ENCODE data around the gene MUSTN1.

MUSTN1 gene

DNA sequence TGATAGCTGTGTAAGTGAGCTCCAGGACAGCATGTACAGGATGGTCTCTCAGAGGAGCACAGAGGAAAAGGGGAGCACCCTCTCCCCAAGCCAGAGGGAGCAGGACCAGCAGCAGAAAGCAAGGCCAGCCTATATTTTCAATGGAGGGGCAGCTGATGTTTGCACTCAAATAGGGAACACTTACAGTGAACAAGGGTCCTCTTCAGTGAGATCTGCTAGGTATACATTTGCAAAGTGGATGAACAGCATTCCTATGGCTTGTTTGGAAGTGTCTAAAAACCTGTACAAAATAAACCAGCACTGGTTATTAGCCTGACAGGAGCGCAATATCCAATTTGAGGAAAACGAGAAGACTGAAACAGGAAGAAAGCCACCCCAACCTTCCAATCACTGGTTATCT, 17.6 kb upstream of the MUSTN1 start:
- DNase-seq (ENCODE audit: low read depth, low spot score): no peak

DNA sequence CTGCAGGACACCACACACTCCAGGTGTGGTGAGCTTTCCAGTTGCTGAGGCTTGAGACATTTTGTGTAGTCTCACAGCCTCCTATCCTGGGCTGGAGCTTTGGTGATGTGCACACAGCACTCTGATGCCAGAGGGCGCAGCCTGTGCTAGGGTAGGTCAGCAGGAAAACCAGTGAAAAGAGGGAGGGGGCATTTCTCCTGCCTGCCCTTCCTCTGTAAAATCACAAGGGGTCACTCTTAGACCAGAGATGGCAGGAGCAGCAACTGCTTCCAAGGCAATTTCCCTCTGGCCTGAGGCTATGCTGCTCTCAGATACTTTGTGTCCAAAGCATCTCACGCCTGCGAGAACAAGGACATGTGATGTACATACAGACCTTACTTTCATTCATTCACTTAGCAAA, 16.5 kb upstream of the MUSTN1 start:
- DNase-seq (ENCODE audit: low read depth, low spot score): peak; percentile 64

DNA sequence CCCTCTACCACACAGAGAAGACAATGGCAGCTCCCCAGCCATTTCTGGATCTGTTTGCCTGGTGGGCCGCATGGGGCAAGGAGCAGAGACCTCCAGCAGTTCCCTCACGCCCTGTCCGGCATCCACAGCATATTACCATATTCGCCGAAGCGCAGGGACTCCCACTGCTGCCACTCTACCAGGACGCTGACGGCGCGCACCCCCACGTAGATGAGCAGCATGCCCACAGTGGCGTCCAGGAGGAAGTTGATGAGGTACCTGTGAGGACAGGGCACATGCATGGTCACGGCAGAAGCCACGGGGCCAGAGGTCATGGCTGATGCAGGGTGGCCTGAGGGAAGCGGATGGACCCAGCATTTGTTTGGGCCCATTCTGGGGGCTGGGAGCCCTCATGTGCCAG, 14.8 kb upstream of the MUSTN1 start:
- no peak for DNase-seq (ENCODE audit: low read depth, low spot score)

DNA sequence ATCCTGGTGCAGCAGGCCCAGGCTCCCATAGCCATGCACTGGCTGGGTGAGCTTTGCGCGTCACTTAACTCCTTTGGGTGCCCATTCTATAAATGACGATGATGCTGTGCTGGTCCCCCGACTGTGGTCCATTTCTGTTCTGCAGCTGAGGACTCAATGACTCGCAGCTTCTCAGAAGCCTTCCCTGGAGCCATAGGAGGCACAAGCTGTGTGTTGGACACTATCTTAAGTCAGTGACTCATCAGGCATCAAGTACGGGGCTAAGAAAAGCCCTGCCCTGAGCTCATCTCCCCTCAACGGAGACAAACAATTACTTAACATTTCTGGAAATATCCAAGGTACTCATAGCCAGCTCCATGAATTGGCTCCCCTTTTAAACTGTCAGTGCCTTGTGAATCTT, 13.8 kb upstream of the MUSTN1 start:
- no peak for DNase-seq (ENCODE audit: low read depth, low spot score)

DNA sequence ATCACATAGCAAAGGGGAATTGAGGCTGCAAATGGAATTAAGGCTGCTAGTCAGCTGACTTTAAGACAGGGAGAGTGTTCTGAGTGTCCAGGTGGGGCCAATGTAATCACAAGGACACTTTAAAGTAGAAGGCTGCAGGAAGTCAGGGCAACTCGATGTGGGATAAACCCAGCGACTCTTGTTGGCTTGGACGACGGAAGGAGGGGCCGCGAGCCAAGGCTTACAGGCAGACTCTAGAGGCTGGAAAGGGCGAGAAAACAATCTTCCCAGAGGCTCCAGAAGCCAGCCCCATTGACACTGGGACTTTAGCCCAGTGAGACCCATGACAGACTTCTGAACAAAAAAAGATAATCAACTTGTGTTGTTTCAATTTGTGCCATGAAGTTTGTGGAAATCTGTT, 12.9 kb upstream of the MUSTN1 start:
- DNase-seq (ENCODE audit: low read depth, low spot score): no peak

DNA sequence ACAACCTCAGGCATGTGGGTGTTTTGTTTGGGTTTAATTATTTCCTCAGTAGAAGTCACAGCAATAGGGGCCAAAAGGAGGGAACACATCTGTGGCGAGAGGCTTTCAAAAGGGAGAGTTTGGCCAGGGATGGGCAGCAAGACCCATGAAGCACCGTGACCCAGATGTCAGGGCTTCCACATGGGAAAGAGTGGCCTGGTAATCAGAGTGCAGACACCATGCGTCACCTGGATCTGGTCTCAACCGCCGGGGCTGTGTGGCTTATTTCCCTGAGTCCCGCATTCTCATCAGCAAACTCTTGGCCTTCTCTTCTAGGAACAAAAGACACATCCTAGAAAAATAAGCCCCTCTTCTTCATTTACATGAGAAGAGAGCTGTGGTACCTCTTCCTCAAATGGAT, 12.4 kb upstream of the MUSTN1 start:
- no peak for DNase-seq (ENCODE audit: low read depth, low spot score)

DNA sequence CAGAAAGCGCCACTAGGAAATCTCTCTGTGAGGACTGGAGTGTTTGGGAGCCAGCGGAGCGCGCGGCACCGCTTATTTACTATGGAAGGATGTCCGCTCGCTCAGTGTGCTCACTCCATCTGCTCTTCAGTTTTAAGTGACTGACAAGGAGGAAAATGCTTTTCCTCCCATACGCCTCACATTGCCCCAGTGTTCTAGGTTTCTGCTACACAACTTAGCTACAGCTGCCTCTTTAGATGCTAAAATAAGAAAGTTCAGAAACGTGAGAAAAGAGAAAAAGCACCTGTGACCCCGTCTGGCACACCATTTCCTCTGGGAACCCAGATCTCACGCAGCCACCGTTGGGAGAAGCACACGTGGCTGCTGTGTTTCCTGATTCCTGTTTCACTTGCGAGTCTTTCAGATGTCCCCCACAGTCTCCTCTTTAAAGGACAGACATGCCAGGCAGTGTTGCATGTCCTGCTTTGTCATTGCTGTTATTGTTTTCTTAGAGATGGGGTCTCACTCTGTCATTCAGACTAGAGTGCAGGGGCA, 11.7 kb upstream of the MUSTN1 start:
- DNase-seq (ENCODE audit: low read depth, low spot score): no peak

DNA sequence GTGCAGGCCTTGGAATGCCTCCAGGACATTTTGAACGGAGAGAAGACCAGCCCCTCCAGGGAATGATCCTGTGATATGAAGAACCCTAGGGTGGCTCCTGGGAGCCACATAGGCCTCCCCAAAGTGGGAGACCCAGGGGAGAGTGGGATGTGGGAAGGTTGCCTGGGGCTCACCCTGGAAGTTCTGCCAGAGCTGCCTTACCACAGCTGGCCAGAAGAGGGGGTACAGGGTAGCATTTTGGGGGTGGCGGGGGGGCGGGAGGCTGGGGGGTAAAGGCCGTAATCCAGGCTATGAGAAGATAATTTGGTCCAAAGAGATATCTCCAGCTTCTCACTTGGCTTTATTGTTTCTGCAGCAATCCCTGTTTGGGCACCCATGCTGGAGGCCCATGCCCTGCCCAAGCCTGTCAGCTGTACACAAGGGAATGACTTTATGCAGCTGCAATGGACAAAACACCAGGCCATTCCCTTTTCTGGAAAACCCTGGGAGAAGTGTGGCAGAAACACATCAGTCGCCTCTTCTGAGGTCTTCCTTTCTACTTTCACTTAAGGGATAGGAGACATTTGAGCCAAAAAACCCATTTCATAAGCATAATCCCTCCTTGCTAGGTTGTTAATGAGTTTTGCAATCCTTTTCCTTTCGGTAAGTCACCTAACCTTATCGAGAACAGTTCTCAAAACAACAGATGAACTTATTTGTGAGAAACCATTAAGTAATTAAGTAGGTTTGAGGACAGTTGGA, 11.0 kb upstream of the MUSTN1 start:
- DNase-seq (ENCODE audit: low read depth, low spot score): no peak

DNA sequence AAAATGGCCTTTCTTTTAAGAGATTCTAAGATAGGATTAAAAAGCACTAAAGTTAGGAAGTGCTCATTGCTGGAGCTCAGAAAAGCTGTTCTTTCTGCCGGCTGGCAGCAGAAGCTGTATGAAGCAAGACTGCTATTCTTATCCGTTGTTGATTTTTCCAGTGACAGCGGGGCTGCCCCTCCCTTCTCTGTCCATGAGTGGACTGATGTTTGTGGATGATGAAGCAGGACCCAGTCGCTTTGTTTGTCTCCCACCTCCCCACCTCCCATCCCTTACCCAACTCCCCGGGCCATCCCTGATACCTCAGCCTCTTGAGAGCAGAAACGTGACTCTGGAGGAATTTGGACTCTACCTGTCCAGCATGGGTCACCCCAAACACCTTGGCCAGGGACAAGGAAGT, 10.3 kb upstream of the MUSTN1 start:
- no peak for DNase-seq (ENCODE audit: low read depth, low spot score)

DNA sequence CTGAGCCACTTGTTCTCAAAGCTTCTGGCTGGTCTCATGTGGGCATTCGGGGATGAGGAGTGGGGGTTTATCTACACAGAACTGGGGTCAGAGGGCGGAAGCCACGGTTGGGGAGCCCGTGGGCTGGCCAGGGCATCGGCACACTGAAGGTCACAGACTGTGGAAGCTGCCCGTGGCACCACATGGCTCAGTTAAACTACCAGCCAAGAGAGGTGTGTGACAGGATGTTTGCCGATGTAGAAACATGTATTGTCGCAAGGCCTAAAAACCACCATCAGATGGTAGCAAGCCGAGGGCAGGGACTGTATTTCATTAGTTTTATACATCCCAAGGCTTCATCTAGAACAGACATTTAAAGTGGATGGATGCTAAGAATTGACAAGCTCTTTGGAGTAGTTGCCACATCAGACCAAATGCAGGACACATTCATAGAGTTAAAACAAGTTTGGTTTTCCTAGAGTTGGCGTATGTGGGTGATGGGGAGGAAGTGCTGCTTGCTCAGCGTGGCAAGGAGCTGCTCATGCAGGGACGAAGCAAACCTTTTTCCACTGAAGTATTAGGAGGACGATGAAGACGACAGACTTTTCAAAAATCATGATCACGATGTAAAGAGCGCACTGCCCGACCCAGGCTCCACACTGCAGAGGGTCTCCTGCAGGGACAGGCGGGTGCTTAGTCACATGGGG, 9.6 kb upstream of the MUSTN1 start:
- no peak for DNase-seq (ENCODE audit: low read depth, low spot score)

DNA sequence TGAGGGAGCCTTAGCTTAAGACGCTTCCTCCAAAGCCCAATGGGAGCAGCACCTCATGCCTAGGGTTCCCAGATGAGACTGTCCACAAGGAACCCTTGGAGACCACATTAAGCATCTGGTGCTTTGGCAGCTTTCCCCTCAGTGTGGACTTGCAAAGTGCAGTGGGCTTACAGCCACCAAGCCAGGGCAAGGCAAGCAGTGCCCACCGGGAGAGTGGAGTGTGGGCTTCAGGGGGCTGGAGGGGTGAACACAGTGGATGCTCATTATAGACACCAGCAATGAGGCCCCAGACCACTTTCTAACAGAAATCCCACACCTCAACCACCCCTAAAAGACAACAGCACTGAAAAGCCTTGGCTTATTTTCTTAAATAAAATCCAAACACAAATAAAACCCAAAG, 9.1 kb upstream of the MUSTN1 start:
- no peak for DNase-seq (ENCODE audit: low read depth, low spot score)

DNA sequence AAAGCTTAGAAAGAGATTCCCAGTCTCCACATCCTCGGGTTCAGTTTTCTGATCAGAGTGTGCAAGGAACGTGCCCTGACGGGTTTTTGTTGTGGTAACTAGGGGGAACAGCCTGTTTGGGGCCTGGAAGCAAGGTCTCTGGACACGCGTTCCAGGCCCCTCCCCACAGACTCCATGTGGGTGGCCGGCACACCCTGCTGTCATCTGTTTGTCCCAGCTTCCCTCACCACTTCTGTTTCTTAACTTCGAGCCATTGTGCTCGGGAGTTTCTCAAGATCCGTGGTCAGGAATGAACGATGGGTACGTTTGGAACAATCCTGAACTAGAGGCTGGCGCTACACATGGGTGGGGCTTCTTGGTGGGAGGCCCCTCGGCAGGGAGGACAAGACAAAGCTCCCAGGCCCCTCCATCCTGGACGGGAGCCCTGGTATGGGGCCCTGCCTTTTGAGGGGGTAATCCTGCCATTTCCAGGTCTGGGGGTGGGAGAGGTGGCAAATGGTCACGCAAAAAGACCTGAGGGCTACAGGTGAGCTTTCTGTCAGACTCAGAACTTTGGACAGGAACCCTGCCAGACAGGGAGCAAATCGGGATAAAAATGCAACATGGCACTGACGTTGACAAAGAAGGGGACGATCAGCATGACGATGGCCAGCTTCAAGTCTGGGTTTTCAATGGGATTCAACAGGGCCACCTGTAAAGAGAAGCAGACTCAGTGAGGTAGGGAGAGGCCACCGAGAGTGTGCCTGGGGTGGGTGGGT, 8.5 kb upstream of the MUSTN1 start:
- DNase-seq (ENCODE audit: low read depth, low spot score): no peak

DNA sequence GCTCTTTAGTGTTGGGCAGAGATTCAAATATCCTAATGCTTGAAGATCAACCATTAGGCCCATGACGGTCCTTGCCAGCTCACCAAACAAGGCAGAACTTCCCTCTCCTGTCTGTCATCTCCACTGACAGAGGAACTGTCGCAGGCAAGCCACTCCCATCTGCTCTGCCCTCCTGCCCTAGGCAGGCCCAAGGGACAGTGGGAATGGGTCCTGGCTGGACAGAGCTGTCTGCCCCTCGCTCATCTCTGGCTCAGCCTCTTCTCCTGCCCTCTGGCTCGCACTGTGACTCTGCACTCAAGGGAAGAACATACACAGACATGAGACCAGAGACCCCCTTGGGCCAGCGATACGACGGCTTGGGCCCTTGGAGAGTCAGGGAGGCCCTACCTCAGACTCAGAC, 7.6 kb upstream of the MUSTN1 start:
- no peak for DNase-seq (ENCODE audit: low read depth, low spot score)

DNA sequence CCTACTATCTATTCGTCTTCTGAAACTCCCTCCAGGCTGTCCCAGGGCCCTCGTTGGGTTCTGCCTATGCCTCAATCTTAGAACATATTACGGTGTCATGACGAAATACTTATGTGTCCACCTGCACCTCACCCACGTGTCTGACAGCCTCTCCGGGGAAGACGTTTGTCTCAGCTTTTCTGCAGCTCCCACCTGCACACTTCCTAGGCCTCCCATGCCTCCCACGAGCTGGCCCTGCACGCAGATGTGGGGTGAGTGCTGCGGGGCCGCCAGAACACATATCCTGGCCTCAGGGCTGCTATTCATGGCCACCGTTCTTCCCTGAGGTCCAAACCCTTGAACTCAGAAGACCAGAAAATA, 7.1 kb upstream of the MUSTN1 start:
- DNase-seq (ENCODE audit: low read depth, low spot score): no peak

DNA sequence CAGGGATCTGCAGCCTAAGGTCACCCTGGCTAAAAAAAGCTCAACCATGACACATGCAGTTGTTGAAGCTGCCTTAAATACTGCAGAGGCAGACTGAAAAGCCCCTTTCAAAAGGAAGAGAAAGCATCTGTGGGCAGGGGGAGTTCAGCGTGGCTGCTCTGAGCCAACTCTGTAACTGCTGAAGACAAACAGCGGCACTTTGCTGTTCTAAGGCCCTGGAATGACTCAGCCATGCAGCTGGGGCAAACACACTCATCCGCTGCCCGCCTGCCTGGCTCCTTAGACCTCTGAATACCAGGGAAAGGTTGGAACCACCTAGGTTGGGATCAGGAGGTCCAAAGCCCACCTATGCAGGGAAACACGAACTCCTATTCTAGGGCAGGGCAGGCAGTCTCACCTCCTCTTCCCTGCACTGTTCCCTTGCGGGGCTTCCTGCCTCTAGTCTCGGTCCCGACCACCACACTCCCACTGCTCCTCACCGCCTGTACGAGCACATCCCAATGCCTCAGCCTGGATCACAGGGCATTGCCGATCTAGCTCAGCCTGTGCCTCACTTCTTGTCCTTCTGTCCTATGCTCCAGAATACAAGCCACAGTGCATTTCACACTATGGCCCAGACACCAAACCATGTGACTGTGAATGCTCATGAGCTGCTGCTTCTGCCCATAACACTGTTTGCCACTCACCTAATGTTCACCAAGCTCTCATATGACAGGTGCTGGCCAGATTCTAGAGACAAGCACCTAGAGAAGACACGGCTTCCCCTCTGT, 6.6 kb upstream of the MUSTN1 start:
- DNase-seq (ENCODE audit: low read depth, low spot score): peak; percentile 55

DNA sequence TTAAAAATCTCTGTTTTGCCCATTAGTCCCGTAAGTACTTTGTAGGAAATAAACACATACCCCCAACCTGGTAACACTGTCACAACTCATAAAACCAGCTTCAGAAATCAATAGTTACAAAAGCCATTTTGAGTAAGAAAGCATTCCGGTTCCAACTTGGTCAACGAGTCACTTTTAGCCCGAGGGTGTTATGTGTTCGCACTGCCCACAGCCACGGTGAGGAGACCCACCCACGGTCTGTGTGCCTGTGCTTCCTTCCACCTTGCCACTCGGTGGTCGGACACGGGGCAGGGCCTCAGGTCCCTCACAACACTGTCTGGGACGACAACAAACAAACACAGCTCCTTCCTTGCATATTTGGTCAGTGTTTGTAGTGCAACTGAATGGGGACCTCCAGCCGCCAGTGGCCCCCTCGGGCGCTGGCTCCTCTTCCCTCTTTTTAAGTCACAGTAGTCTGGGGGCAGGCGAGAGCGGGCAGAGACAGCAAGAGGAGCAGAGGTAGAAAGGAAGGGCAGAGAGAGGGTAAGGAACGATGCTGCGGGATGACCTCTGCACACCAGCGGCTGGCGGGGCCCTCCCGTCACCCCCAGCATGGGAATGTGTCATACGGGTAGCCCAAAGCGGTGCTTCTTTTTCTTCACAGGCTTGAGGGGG, 5.2 kb upstream of the MUSTN1 start:
- no peak for DNase-seq (ENCODE audit: low read depth, low spot score)

DNA sequence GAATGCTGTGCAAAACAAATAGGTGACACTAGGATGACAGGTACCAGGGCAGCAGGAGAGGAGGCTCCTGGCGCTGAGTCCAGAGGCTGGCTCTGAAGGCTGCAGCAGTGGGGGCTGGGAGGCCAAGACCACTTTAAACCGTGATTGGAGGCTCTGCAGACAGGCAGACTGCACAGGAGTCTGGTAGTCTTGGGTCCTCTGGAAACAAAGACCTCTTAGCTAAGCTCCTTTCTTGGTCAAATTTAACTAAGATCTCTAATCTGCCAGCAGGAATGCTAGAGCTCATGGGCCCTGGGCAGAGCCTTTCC, 4.4 kb upstream of the MUSTN1 start:
- DNase-seq (ENCODE audit: low read depth, low spot score): no peak

DNA sequence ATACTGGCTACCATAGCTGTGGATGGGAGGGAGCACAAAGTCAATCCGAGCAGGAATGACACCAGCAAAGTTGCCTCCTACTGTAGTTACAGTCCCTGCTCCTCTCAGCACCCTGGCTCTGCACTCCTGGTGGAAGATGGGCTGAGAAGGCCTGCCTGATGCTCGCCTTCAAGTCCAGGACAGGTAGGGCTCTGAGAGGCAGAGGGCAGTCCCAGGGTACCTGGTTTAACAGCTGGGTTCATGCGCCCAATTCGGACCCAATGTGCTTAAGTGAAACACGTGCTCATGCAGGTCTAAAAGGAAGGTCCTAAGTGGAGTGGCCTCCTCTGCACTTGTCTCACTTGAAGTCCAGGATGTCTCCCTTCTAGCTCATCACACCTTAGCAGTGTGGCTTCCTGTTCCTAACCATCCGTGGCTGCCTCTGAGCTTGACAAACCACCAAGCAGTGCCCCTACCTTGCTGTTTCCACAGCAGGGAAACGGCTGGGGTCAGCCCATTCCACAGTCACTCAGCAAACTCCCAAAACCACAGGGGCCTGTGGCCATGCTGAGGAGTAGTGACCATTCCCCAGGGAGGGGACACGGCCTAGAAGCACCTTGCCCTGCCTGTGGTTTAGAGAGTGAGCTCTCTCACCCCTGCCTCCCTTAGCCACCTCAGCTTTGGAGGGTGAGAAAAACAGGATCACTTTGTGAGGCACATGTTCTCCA, 3.9 kb upstream of the MUSTN1 start:
- no peak for DNase-seq (ENCODE audit: low read depth, low spot score)

DNA sequence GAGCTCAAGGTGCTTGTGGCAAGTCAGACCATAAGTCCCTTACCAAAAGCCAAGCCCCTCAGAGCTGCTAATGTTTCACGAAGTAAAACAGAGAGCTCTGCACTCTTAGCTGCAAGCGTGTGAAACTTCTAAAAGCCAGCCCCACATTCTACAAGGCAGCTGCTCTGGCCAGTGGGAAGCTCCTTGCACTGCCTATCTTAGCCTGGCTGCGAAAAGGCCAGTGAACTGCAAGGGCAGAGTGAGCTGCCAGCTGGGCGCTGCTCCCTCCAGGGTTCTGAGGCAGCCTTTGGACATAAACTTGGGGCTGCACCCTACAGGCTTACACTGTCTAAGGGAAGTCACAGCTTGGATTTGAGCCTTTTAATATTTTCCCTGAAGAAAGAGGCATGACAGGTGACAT, 2.2 kb upstream of the MUSTN1 start:
- DNase-seq (ENCODE audit: low read depth, low spot score): no peak

DNA sequence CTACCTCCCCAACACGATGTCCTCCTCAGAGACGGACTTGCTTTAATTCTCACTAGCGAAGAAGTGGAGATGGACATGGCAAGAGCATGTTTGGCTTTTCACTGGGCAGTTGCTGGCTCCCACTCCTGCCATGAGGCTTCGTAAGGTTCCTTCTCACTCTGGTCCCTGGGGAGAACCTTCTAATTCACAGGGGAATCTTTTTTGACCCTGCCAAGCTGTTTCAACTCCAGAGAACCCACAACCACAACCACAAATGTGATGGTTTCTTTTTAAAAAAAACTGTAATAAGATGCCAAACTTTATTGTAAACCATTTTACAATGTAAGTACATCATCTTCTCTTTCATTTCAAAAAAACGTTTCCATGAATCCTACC, 1.6 kb upstream of the MUSTN1 start:
- no peak for DNase-seq (ENCODE audit: low read depth, low spot score)
